ENCODE data around the gene PLAC9. TPM values are rescaled to one million over a fixed set of nuclear protein-coding genes. Genes with fewer than 3 reads are reported as not detected.

Gene PLAC9
- total and polyA plus RNA-seq, 12 donors = 1.8 to 67.6 (median 24.0) TPM

DNA sequence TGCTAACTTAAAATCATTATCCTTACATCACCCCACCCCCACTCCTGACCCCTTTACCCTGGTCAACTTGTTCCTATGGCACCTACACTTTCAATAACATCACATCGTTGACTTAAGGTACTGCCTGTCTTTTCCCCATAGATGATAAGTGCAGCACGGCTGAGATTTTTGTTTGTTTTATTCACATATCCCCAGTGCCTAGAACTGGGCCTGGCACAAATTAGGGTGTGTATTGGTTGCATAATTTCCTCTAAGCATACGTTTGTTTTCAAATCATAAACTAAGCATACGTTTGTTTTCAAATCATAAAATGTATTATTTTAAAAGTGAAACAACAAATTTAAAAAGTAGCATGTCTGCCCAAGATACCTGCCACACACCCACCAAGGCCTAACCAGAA lies 37.5 kb downstream of the PLAC9 start:
- Histone ChIP-seq H3K27ac (no peak overlapping the region), H3K4me3 (no peak overlapping the region), H3K4me1 (replicated peaks in 1 of 2) (no peaks in the 10 kb centered on the region), H3K9me3 (replicated peaks in 1 of 3) (no peaks in the 10 kb centered on the region), H3K27me3 (no peaks in the 10 kb centered on the region), H3K36me3 (replicated peaks in 1 of 2) (peaks cover 0 to 18% of the 10 kb centered on the region in 2 donors)
- DNase-seq = no peak
- intact Hi-C loops (cut with DNase I) = no loop called here
- WGBS, 4 donors = 72 to 80% (median 75%) methylated on average over 4 of the region's 4 CpGs
- TF ChIP-seq, protein P1, sequence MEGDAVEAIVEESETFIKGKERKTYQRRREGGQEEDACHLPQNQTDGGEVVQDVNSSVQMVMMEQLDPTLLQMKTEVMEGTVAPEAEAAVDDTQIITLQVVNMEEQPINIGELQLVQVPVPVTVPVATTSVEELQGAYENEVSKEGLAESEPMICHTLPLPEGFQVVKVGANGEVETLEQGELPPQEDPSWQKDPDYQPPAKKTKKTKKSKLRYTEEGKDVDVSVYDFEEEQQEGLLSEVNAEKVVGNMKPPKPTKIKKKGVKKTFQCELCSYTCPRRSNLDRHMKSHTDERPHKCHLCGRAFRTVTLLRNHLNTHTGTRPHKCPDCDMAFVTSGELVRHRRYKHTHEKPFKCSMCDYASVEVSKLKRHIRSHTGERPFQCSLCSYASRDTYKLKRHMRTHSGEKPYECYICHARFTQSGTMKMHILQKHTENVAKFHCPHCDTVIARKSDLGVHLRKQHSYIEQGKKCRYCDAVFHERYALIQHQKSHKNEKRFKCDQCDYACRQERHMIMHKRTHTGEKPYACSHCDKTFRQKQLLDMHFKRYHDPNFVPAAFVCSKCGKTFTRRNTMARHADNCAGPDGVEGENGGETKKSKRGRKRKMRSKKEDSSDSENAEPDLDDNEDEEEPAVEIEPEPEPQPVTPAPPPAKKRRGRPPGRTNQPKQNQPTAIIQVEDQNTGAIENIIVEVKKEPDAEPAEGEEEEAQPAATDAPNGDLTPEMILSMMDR (IDR thresholded peaks at IDR 0.05) = no peak
- TF ChIP-seq POLR2A (IDR thresholded peaks at IDR 0.05) = no peak

DNA sequence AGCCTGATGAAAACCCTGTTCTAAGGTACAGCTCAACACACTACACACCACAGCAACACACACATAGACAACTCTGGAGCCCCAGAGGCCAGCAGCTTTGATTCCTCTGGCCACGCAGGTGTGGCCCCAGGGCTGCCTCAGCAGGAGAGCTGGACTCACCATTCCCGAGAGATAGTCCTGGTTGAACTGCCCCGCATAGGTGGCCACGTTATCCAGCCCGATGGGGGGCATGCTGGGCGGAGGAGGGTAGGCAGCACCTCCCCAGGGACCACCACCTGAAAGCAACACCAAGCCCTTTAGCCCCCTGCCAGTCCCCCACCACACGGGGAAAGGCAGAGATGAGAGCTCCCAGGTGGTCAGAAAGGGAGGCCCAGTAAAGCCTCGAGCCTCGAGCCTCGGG lies 38.1 kb downstream of the PLAC9 start:
- WGBS, 4 donors = 89 to 97% (median 93%) methylated on average over 5 to 10 of the region's 10 CpGs
- peaks cover 0 to 18% of the 10 kb centered on the region in 2 donors for H3K36me3 ChIP-seq (replicated peaks in 1 of 2)
- H3K9me3 ChIP-seq (replicated peaks in 1 of 3) = no peaks in the 10 kb centered on the region
- TF ChIP-seq POLR2A (IDR thresholded peaks at IDR 0.05) = no peak
- TF ChIP-seq, protein P1 (IDR thresholded peaks at IDR 0.05) = no peak
- intact Hi-C loops (cut with DNase I) = no loop called here
- no peak overlapping the region for H3K4me3 ChIP-seq
- no peaks in the 10 kb centered on the region for H3K4me1 ChIP-seq (replicated peaks in 1 of 2)
- no peak overlapping the region for H3K27ac ChIP-seq
- H3K27me3 ChIP-seq = no peaks in the 10 kb centered on the region
- DNase-seq = no peak

DNA sequence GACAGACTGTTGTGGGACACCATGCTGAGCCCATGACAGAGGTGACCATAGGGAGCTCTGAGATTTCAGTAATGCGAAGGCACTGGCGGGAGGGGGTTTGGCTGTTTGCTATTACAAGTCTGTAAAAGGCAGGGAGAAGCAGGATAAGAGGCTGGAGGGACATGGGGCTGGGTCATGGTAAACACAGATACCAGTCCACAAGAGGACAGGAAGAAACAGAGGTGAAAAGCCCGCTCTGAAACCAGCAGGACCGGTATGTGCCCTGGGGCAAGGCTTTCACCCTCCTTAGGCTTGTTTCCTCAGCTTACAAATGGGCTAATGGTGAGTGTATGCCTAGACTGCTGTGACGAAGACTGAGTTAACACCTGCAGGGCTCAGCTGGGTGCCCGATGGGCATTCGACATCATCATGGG lies 38.7 kb downstream of the PLAC9 start:
- no peak for DNase-seq
- Histone ChIP-seq H3K36me3 (replicated peaks in 1 of 2) (peaks cover 0 to 18% of the 10 kb centered on the region in 2 donors), H3K4me3 (no peak overlapping the region), H3K9me3 (replicated peaks in 1 of 3) (no peaks in the 10 kb centered on the region), H3K27me3 (no peaks in the 10 kb centered on the region), H3K27ac (no peak overlapping the region), H3K4me1 (replicated peaks in 1 of 2) (no peaks in the 10 kb centered on the region)
- WGBS, 4 donors = 93 to 96% (median 94%) methylated on average over 7 of the region's 7 CpGs
- TF ChIP-seq POLR2A (IDR thresholded peaks at IDR 0.05) = no peak
- intact Hi-C loops (cut with DNase I) = no loop called here

DNA sequence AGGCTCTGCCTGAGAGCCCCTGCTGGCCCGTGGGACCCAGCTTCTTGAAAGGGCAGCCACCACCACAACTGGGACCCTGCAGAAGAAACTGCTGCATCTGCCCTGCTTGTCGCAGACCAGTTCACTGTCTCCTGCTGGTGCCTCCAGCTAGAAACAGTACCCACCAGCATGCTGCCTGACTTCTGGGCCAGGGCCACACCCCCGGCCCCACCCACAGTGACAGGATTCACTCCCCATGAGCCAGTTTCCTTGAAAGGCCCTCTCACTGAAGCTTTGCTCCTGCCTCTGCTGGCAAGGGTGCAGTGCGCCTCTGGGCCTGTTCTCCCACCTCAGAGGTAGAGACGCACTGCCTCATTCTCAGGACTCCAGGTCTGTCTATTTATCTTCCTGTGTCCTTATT lies 40.4 kb downstream of the PLAC9 start:
- H3K36me3 ChIP-seq (replicated peaks in 1 of 2) = peaks cover 0 to 18% of the 10 kb centered on the region in 2 donors
- TF ChIP-seq, protein P1 (IDR thresholded peaks at IDR 0.05) = no peak
- no peak for TF ChIP-seq POLR2A (IDR thresholded peaks at IDR 0.05)
- no peaks in the 10 kb centered on the region for H3K9me3 ChIP-seq (replicated peaks in 1 of 3)
- no peaks in the 10 kb centered on the region for H3K27me3 ChIP-seq
- no peaks in the 10 kb centered on the region for H3K4me1 ChIP-seq (replicated peaks in 1 of 2)
- no peak overlapping the region for H3K4me3 ChIP-seq
- no peak overlapping the region for H3K27ac ChIP-seq
- intact Hi-C loops (cut with DNase I) = no loop called here
- no peak for DNase-seq
- WGBS, 4 donors = 71 to 86% (median 75%) methylated on average over 4 to 5 of the region's 5 CpGs

DNA sequence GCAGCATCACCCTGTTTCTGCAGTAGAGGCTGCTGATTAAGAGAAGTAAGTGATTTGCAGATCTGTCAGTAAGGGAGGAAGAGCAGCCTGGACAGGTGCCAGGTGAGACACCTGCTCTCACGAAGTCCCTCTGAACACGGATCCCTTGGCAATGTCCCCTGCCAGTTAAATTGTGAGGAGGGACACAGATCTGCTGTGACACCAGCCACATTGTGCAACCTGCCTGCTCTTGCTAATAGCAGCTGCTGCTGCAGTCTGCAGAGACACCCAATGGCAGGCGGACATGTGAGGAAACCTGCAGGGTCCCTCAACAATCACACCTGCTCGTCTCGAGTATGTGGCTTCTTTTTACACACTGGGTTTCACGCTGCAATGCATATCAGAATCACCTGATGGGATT lies 40.9 kb downstream of the PLAC9 start:
- no peak for DNase-seq
- no peak overlapping the region for H3K27ac ChIP-seq
- no peaks in the 10 kb centered on the region for H3K9me3 ChIP-seq (replicated peaks in 1 of 3)
- no peaks in the 10 kb centered on the region for H3K27me3 ChIP-seq
- WGBS, 4 donors = 68 to 94% (median 77%) methylated on average over 5 to 6 of the region's 6 CpGs
- H3K36me3 ChIP-seq (replicated peaks in 1 of 2) = peaks cover 0 to 18% of the 10 kb centered on the region in 2 donors
- TF ChIP-seq, protein P1 (IDR thresholded peaks at IDR 0.05) = no peak
- H3K4me1 ChIP-seq (replicated peaks in 1 of 2) = no peaks in the 10 kb centered on the region
- intact Hi-C loops (cut with DNase I) = no loop called here
- no peak overlapping the region for H3K4me3 ChIP-seq
